Fibroblast of lung (primary cell): Measurements from ENCODE around the gene MND1.

Source experiments
- EZH2 ChIP-seq: IDR thresholded peaks from 2 replicates; pipeline ENCODE4 v1.5.1; 2012; ENCODE audit warnings: low read length, control low read depth, mild to moderate bottlenecking; ENCODE audit errors: missing control alignments
- TF ChIP-seq, protein P1 (sequence below), 2 donors: IDR thresholded peaks in 1 of 2; conservative IDR thresholded peaks in 1 of 2; 1 replicate in 1 of 2; 2 replicates in 1 of 2; pipeline ENCODE4 v1.5.1; 2011 to 2012; ENCODE audit warnings: low read length in 2 of 2, control low read depth in 1 of 2, inconsistent platforms in 1 of 2, low read depth in 1 of 2, mild to moderate bottlenecking in 1 of 2

DNA sequence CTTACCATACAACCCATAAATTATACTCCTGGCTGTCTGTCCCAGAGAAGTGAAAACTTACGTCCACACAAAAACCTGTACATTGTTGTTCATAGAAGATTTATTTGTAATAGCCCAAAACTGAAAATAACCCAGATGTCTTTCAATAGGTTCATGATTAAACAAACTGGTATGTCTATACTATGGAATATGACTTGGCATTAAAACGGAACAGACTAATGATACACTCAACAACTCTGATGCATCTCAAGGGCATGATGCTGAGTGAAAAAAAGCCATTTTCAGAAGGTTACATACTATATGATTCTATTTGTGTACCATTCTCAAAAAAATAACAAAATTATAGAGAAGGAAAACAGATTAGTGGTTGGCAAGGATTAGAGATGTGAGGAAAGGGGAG lies 11.6 kb upstream of the MND1 start:
- TF ChIP-seq, protein P1, sequence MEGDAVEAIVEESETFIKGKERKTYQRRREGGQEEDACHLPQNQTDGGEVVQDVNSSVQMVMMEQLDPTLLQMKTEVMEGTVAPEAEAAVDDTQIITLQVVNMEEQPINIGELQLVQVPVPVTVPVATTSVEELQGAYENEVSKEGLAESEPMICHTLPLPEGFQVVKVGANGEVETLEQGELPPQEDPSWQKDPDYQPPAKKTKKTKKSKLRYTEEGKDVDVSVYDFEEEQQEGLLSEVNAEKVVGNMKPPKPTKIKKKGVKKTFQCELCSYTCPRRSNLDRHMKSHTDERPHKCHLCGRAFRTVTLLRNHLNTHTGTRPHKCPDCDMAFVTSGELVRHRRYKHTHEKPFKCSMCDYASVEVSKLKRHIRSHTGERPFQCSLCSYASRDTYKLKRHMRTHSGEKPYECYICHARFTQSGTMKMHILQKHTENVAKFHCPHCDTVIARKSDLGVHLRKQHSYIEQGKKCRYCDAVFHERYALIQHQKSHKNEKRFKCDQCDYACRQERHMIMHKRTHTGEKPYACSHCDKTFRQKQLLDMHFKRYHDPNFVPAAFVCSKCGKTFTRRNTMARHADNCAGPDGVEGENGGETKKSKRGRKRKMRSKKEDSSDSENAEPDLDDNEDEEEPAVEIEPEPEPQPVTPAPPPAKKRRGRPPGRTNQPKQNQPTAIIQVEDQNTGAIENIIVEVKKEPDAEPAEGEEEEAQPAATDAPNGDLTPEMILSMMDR (conservative IDR thresholded peaks at IDR 0.05 in 1 of 2, IDR thresholded peaks at IDR 0.05 in 1 of 2; ENCODE audit: low read depth in 1 of 2, low read length in 2 of 2), result no peak
- no peak for TF ChIP-seq EZH2
